GM12801 (cell line): ENCODE results near the gene PPP1R36.

Experiments used
- CTCF ChIP-seq: IDR thresholded peaks from one replicate; pipeline ENCODE4 v1.5.1; 2011; ENCODE audit warnings: control low read depth; ENCODE audit not compliant: insufficient read length; ENCODE audit errors: extremely low read depth

The PPP1R36 gene

GRCh38 chr14:64601571-64601970, 51.8 kb downstream of the PPP1R36 start:
- TF ChIP-seq CTCF, result no peak

- TF ChIP-seq CTCF, result no peak
These were observed 53.1 kb downstream of the PPP1R36 start for GRCh38 chr14:64602826-64603225.

- no peak for TF ChIP-seq CTCF
These were observed 54.2 kb downstream of the PPP1R36 start for GRCh38 chr14:64604001-64604400.

- no peak for TF ChIP-seq CTCF
These were observed 55.1 kb downstream of the PPP1R36 start for GRCh38 chr14:64604881-64605280.

GRCh38 chr14:64605926-64606685, 56.3 kb downstream of the PPP1R36 start:
- no peak for TF ChIP-seq CTCF

GRCh38 chr14:64610049-64610746, 60.4 kb downstream of the PPP1R36 start:
- TF ChIP-seq CTCF, result no peak

GRCh38 chr14:64611358-64612020, 61.7 kb downstream of the PPP1R36 start:
- no peak for TF ChIP-seq CTCF
